ENCODE results near the gene MT1E. TPM values are rescaled to one million over a fixed set of nuclear protein-coding genes. Genes with fewer than 3 reads are reported as not detected.

MT1E gene
- total RNA-seq, 4 donors from 2014 or later, result 52.4 to 106 (median 88.7) TPM

GRCh38 chr16:56583351-56584168, 42.0 kb upstream of the MT1E start:
- no peak for DNase-seq
- intact Hi-C loops (cut with DNase I), result loop anchor here (10.0 kb wide), 1 partner anchor 121 kb away; no protein-coding TSS in a partner anchor
- Histone ChIP-seq H3K4me1 (no peaks in the 10 kb centered on the region), H3K36me3 (no peaks in the 10 kb centered on the region), H3K27ac (no peak overlapping the region), H3K27me3 (peaks cover 0 to 39% (median 0%) of the 10 kb centered on the region in 4 donors), H3K4me3 (no peak overlapping the region), H3K9me3 (no peaks in the 10 kb centered on the region)
- WGBS, 2 donors, result 72 to 74% methylated on average over 9 to 10 of the region's 11 CpGs
- TF ChIP-seq POLR2A (IDR thresholded peaks at IDR 0.05) (no peak), CTCF (IDR thresholded peaks at IDR 0.05) (no peak)

GRCh38 chr16:56584276-56584675, 41.3 kb upstream of the MT1E start:
- H3K9me3 ChIP-seq, result no peaks in the 10 kb centered on the region
- TF ChIP-seq CTCF (IDR thresholded peaks at IDR 0.05), result no peak
- TF ChIP-seq POLR2A (IDR thresholded peaks at IDR 0.05), result no peak
- no peak overlapping the region for H3K4me3 ChIP-seq
- H3K4me1 ChIP-seq, result peaks cover 2 to 6% (median 4%) of the 10 kb centered on the region in 3 donors
- 81 to 85% methylated on average over 7 to 11 of the region's 11 CpGs for WGBS, 2 donors
- H3K36me3 ChIP-seq, result no peaks in the 10 kb centered on the region
- DNase-seq, result no peak
- H3K27ac ChIP-seq, result no peak overlapping the region
- intact Hi-C loops (cut with DNase I), result loop anchor here (10.0 kb wide), 1 partner anchor 121 kb away; no protein-coding TSS in a partner anchor
- H3K27me3 ChIP-seq, result peaks cover 0 to 47% (median 5%) of the 10 kb centered on the region in 4 donors

- TF ChIP-seq CTCF (IDR thresholded peaks at IDR 0.05) (no peak), POLR2A (IDR thresholded peaks at IDR 0.05) (no peak)
- H3K4me3 ChIP-seq, result peak overlapping the region; percentile 23 to 65 (median 38)
- no peaks in the 10 kb centered on the region for H3K36me3 ChIP-seq
- H3K27ac ChIP-seq, result no peak overlapping the region
- intact Hi-C loops (cut with DNase I), result loop anchor here (10.0 kb wide), 1 partner anchor 116 kb away; no protein-coding TSS in a partner anchor
- WGBS, 2 donors, result 25 to 57% methylated on average over 4 to 9 of the region's 9 CpGs
- H3K9me3 ChIP-seq, result no peaks in the 10 kb centered on the region
- DNase-seq, result no peak
- H3K4me1 ChIP-seq, result peaks cover 8 to 13% (median 8%) of the 10 kb centered on the region in 3 donors
- H3K27me3 ChIP-seq, result peaks cover 6 to 69% (median 11%) of the 10 kb centered on the region in 4 donors
Measured at GRCh38 chr16:56588781-56589140, 36.8 kb upstream of the MT1E start.

GRCh38 chr16:56589141-56590039, 36.2 kb upstream of the MT1E start, which contains the start of gene MT3:
Gene MT3, plus strand, starts transcription at chr16:56589528. Its CDS starts 63 bp downstream, at chr16:56589591.
- Histone ChIP-seq H3K36me3 (no peaks in the 10 kb centered on the region), H3K27ac (no peak within 1 kb of the TSS), H3K4me1 (peaks cover 8 to 13% (median 8%) of the 10 kb centered on the region in 3 donors), H3K9me3 (no peaks in the 10 kb centered on the region), H3K27me3 (peaks cover 6 to 69% (median 11%) of the 10 kb centered on the region in 4 donors), H3K4me3 (peak within 1 kb of the TSS; percentile 23 to 65 (median 38))
- intact Hi-C loops (cut with DNase I), result loop anchor here (10.0 kb wide), 1 partner anchor 115 kb away; no protein-coding TSS in a partner anchor
- DNase-seq, result no peak
- WGBS, 2 donors, result 5% methylated on average over 20 to 35 of the region's 87 CpGs
- TF ChIP-seq POLR2A (IDR thresholded peaks at IDR 0.05) (no peak), CTCF (IDR thresholded peaks at IDR 0.05) (no peak)
